H9 (cell line): ENCODE results near the gene ICOSLG. TPM values are rescaled to one million over a fixed set of nuclear protein-coding genes. Genes with fewer than 3 reads are reported as not detected.
"Not testable (repeated sequence)": the region's sequence is repeated elsewhere in the genome, so short reads cannot be mapped to it uniquely, and the experiment has no call there.

Experiments
- DNase-seq: peaks from one replicate; pipeline ENCODE4 v3.0.0-alpha.2; 2017
- H2AFZ ChIP-seq: one replicate; pipeline ENCODE4 v1.6.1; 2013; ENCODE audit warnings: mild to moderate bottlenecking, low read length, control low read depth, moderate library complexity
- H2AK5ac ChIP-seq: 2 replicates; pipeline ENCODE4 v1.6.1; 2013; ENCODE audit warnings: low read length, control low read depth, mixed read lengths; ENCODE audit not compliant: insufficient read length
- H2BK120ac ChIP-seq: one replicate; pipeline ENCODE4 v1.6.1; 2013; ENCODE audit warnings: low read depth, mild to moderate bottlenecking, low read length, control low read depth, inconsistent platforms; ENCODE audit not compliant: poor library complexity, severe bottlenecking
- H2BK12ac ChIP-seq: 2 replicates; pipeline ENCODE4 v1.6.1; 2013; ENCODE audit warnings: low read length, control low read depth, mixed read lengths, low read depth; ENCODE audit not compliant: insufficient read length
- H2BK15ac ChIP-seq: 2 replicates; pipeline ENCODE4 v1.6.1; 2013; ENCODE audit warnings: low read depth, low read length, control low read depth
- H2BK20ac ChIP-seq: one replicate; pipeline ENCODE4 v1.6.1; 2013; ENCODE audit warnings: low read depth, mild to moderate bottlenecking, low read length, control low read depth, inconsistent platforms; ENCODE audit not compliant: poor library complexity, severe bottlenecking
- H2BK5ac ChIP-seq: 2 replicates; pipeline ENCODE4 v1.6.1; 2013; ENCODE audit warnings: low read length, control low read depth, mixed read lengths; ENCODE audit not compliant: insufficient read length
- H3K14ac ChIP-seq: 2 replicates; pipeline ENCODE4 v1.6.1; 2013; ENCODE audit warnings: low read length, control low read depth; ENCODE audit not compliant: insufficient read depth
- H3K18ac ChIP-seq: 2 replicates; pipeline ENCODE4 v1.6.1; 2013; ENCODE audit warnings: low read depth, mild to moderate bottlenecking, mixed read lengths, low read length, control low read depth; ENCODE audit not compliant: insufficient read length
- H3K23ac ChIP-seq: 2 replicates; pipeline ENCODE4 v1.6.1; 2013; ENCODE audit warnings: low read length, control low read depth, mixed read lengths, low read depth; ENCODE audit not compliant: insufficient read length
- H3K23me2 ChIP-seq: 2 replicates; pipeline ENCODE4 v1.6.1; 2013; ENCODE audit warnings: low read depth, mild to moderate bottlenecking, mixed read lengths, low read length, control low read depth; ENCODE audit not compliant: insufficient read length, poor library complexity, severe bottlenecking
- H3K27ac ChIP-seq: 2 replicates; pipeline ENCODE4 v1.5.1; 2013; ENCODE audit warnings: low read length, control low read depth, mixed read lengths, low read depth; ENCODE audit not compliant: insufficient read length
- H3K27me3 ChIP-seq: 2 replicates; pipeline ENCODE4 v1.6.1; 2013; ENCODE audit warnings: low read length, control low read depth, inconsistent platforms; ENCODE audit not compliant: insufficient read depth
- H3K4ac ChIP-seq: 2 replicates; pipeline ENCODE4 v1.6.1; 2013; ENCODE audit warnings: low read depth, mild to moderate bottlenecking, control low read depth, inconsistent platforms, low read length, moderate library complexity
- H3K4me1 ChIP-seq: 2 replicates; pipeline ENCODE4 v1.6.1; 2013; ENCODE audit warnings: low read length, control low read depth, inconsistent platforms; ENCODE audit not compliant: insufficient read depth
- H3K4me2 ChIP-seq: 2 replicates; pipeline ENCODE4 v1.6.1; 2013; ENCODE audit warnings: low read length, control low read depth, mixed read lengths; ENCODE audit not compliant: insufficient read length, insufficient read depth
- H3K56ac ChIP-seq: 2 replicates; pipeline ENCODE4 v1.6.1; 2013; ENCODE audit warnings: low read depth, mild to moderate bottlenecking, mixed read lengths, low read length, control low read depth; ENCODE audit not compliant: insufficient read length
- H3K79me1 ChIP-seq: 2 replicates; pipeline ENCODE4 v1.6.1; 2013; ENCODE audit warnings: low read depth, mild to moderate bottlenecking, moderate library complexity, low read length, control low read depth, inconsistent platforms; ENCODE audit not compliant: insufficient read depth, poor library complexity, severe bottlenecking
- H3K79me2 ChIP-seq: 2 replicates; pipeline ENCODE4 v1.6.1; 2013; ENCODE audit warnings: low read length, control low read depth, inconsistent platforms; ENCODE audit not compliant: insufficient read depth
- H3K9ac ChIP-seq: 2 replicates; pipeline ENCODE4 v1.6.1; 2013; ENCODE audit warnings: low read length, control low read depth, mixed read lengths; ENCODE audit not compliant: insufficient read length; ENCODE audit errors: extremely low read depth
- H3K9me3 ChIP-seq: one replicate; pipeline ENCODE4 v1.6.1; 2013; ENCODE audit warnings: low read depth, low read length, inconsistent platforms; ENCODE audit not compliant: control insufficient read depth
- H3T11ph ChIP-seq: one replicate; pipeline ENCODE4 v1.6.1; 2013; ENCODE audit warnings: mild to moderate bottlenecking, low read length, control low read depth, inconsistent platforms
- H4K20me1 ChIP-seq: one replicate; pipeline ENCODE4 v1.6.1; 2013; ENCODE audit not compliant: control insufficient read depth, insufficient read length, insufficient read depth
- H4K5ac ChIP-seq: 2 replicates; pipeline ENCODE4 v1.6.1; 2013; ENCODE audit warnings: low read depth, mild to moderate bottlenecking, mixed read lengths, low read length, control low read depth; ENCODE audit not compliant: insufficient read length
- H4K8ac ChIP-seq: replicated peaks from 2 replicates; pipeline ENCODE4 v1.6.1; 2013; ENCODE audit warnings: low read length, control low read depth, mixed read lengths, low read depth; ENCODE audit not compliant: insufficient read length
- H4K91ac ChIP-seq: 2 replicates; pipeline ENCODE4 v1.6.1; 2013; ENCODE audit warnings: low read depth, mild to moderate bottlenecking, moderate library complexity, mixed read lengths, low read length, control low read depth; ENCODE audit not compliant: insufficient read length
- H3K27ac Mint-ChIP-seq, 3 experiments: 2 replicates in 2 of 3; 3 replicates in 1 of 3; pipeline ENCODE4 v1.8.0; 2020 to 2021; ENCODE audit warnings: mixed read lengths in 3 of 3, mild to moderate bottlenecking in 1 of 3, moderate library complexity in 1 of 3
- H3K27me3 Mint-ChIP-seq: 2 replicates; pipeline ENCODE4 v1.8.0; 2021; ENCODE audit warnings: low read depth, mild to moderate bottlenecking, moderate library complexity, mixed read lengths
- H3K36me3 Mint-ChIP-seq, 3 experiments: 2 replicates in 2 of 3; 3 replicates in 1 of 3; pipeline ENCODE4 v1.8.0; 2020 to 2021; ENCODE audit warnings: low read depth in 3 of 3, mixed read lengths in 3 of 3; ENCODE audit not compliant: insufficient read depth in 1 of 3
- H3K4me1 Mint-ChIP-seq, 2 experiments: 2 replicates each; pipeline ENCODE4 v1.8.0; 2020; ENCODE audit warnings: mixed read lengths in 2 of 2
- H3K4me3 Mint-ChIP-seq, 2 experiments: 2 replicates in 1 of 2; 3 replicates in 1 of 2; pipeline ENCODE4 v1.8.0; 2020 to 2021; ENCODE audit warnings: mild to moderate bottlenecking in 2 of 2, mixed read lengths in 2 of 2, moderate library complexity in 1 of 2
- H3K9me3 Mint-ChIP-seq, 2 experiments: 2 replicates in 1 of 2; 3 replicates in 1 of 2; pipeline ENCODE4 v1.8.0; 2020; ENCODE audit warnings: mild to moderate bottlenecking in 2 of 2, mixed read lengths in 2 of 2, moderate library complexity in 1 of 2
- CTCF ChIP-seq: fragments of 200-600 bp; sonication (generic); conservative IDR thresholded peaks from 3 replicates; pipeline ENCODE4 v1.8.0; 2021; ENCODE audit warnings: antibody characterized with exemption, mild to moderate bottlenecking
- WGBS: extraction: QIAGEN DNeasy Blood & Tissue Kit; methylation state at CpG from one replicate; pipeline ENCODE4 v1.1.7; 2013; ENCODE audit warnings: missing lambda C conversion rate, low lambda C conversion rate, mixed read lengths; ENCODE audit not compliant: insufficient read length; ENCODE audit errors: extremely low coverage; 5-methylcytosine and 5-hydroxymethylcytosine counted together
- total RNA-seq: library from RNA; stranded (reverse); gene quantifications from 2 replicates; pipeline ENCODE4 v1.2.1, GENCODE V29; 2021

ICOSLG gene
- total RNA-seq, 1 experiment from 2014 or later: 6.8 TPM

GRCh38 chr21:44283948-44284347 is 43.2 kb upstream of the ICOSLG start:
- DNase-seq: no peak
- Histone ChIP-seq H3T11ph (no peak overlapping the region), H2BK12ac (no peak overlapping the region), H3K4ac (no peak overlapping the region), H2AFZ (no peak overlapping the region), H3K14ac (no peak overlapping the region), H2BK5ac (no peak overlapping the region), H2BK15ac (no peak overlapping the region), H4K5ac (no peak overlapping the region), H3K27ac (no peak overlapping the region), H3K9ac (no peak overlapping the region), H2BK120ac (no peak overlapping the region), H3K23ac (no peak overlapping the region), H3K56ac (no peak overlapping the region), H4K8ac (no peak overlapping the region), H3K23me2 (no peaks in the 10 kb centered on the region), H2AK5ac (no peak overlapping the region), H3K18ac (no peak overlapping the region), H2BK20ac (no peak overlapping the region), H3K4me1 (no peaks in the 10 kb centered on the region; the same call in 1 of the 2 replicates), H3K79me1 (no peaks in the 10 kb centered on the region), H4K20me1 (no peaks in the 10 kb centered on the region), H3K79me2 (no peaks in the 10 kb centered on the region), H3K9me3 (no peaks in the 10 kb centered on the region), H4K91ac (no peak overlapping the region), H3K4me2 (no peak overlapping the region), H3K27me3 (no peaks in the 10 kb centered on the region)
- no CpG with 5 or more reads among the region's 11 CpGs for WGBS
- no peak overlapping the region for H3K4me3 Mint-ChIP-seq
- no peak overlapping the region for H3K27ac Mint-ChIP-seq
- TF ChIP-seq CTCF: no peak
- peaks cover 14% of the 10 kb centered on the region for H3K27me3 Mint-ChIP-seq
- peaks cover 22 to 26% of the 10 kb centered on the region in 2 experiments for H3K4me1 Mint-ChIP-seq
- H3K36me3 Mint-ChIP-seq: no peaks in the 10 kb centered on the region
- H3K9me3 Mint-ChIP-seq: no peaks in the 10 kb centered on the region

- not testable (repeated sequence) for H3K4me2 ChIP-seq, H4K20me1 ChIP-seq, H2BK20ac ChIP-seq, H3K23me2 ChIP-seq, H3K27me3 ChIP-seq, H3K18ac ChIP-seq, H4K91ac ChIP-seq, H3T11ph ChIP-seq, H2AK5ac ChIP-seq, H2BK15ac ChIP-seq, H3K36me3 Mint-ChIP-seq, DNase-seq, H4K8ac ChIP-seq, H3K27ac ChIP-seq, H3K56ac ChIP-seq, H3K23ac ChIP-seq, H3K4me3 Mint-ChIP-seq, H2BK12ac ChIP-seq, H2AFZ ChIP-seq, H2BK120ac ChIP-seq, H3K4ac ChIP-seq, H3K9ac ChIP-seq, H2BK5ac ChIP-seq, H3K79me1 ChIP-seq, H3K9me3 ChIP-seq, H3K14ac ChIP-seq, H3K9me3 Mint-ChIP-seq, H3K79me2 ChIP-seq, H4K5ac ChIP-seq, H3K4me1 ChIP-seq
- no CpG with 5 or more reads among the region's 11 CpGs for WGBS
- Mint-ChIP-seq H3K4me1 (peaks cover 22 to 26% of the 10 kb centered on the region in 2 experiments), H3K27me3 (peaks cover 14% of the 10 kb centered on the region), H3K27ac (peak overlapping the region in 1 of 3 experiments; percentile 60; a peak in 1 of 7 replicates)
These were observed 42.6 kb upstream of the ICOSLG start for GRCh38 chr21:44283211-44283785.
